Uterus (tissue), 2 donors: ENCODE data around the gene DNMBP.

Experiments
- POLR2A ChIP-seq, 2 donors: fragments of 450-650 bp; IDR thresholded peaks; one replicate each; pipeline ENCODE4 v1.6.1; 2016; ENCODE audit warnings: antibody characterized with exemption in 2 of 2, mild to moderate bottlenecking in 1 of 2, moderate library complexity in 1 of 2
- TF ChIP-seq, protein P1 (sequence below), 4 experiments: fragments of 200-600 bp in 2 of 4; fragments of 450-650 bp in 2 of 4; sonication (generic) in 2 of 4; IDR thresholded peaks; one replicate each; pipeline ENCODE4 v1.5.1; 2016 to 2019; ENCODE audit warnings: antibody characterized with exemption in 4 of 4, mild to moderate bottlenecking in 2 of 4, moderate library complexity in 1 of 4

DNA sequence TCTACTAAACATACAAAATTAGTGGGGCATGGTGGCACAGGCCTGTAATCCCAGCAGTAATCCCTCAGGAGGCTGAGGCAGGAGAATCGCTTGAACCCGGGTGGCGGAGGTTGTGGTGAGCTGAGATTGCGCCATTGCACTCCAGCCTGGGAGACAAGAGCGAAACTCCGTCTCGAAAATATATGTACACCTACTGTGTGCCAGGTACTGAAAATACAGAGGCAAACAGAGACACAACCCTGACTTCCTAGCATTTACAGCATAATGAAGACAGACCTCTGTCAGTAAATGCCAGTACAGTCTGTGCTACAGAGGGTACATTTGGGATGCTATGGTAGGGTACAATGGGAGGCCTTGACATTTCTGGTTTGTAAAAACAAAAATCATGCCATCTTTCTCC, 160.7 kb downstream of the DNMBP start:
- TF ChIP-seq POLR2A (IDR thresholded peaks at IDR 0.05): no peak
- TF ChIP-seq, protein P1, sequence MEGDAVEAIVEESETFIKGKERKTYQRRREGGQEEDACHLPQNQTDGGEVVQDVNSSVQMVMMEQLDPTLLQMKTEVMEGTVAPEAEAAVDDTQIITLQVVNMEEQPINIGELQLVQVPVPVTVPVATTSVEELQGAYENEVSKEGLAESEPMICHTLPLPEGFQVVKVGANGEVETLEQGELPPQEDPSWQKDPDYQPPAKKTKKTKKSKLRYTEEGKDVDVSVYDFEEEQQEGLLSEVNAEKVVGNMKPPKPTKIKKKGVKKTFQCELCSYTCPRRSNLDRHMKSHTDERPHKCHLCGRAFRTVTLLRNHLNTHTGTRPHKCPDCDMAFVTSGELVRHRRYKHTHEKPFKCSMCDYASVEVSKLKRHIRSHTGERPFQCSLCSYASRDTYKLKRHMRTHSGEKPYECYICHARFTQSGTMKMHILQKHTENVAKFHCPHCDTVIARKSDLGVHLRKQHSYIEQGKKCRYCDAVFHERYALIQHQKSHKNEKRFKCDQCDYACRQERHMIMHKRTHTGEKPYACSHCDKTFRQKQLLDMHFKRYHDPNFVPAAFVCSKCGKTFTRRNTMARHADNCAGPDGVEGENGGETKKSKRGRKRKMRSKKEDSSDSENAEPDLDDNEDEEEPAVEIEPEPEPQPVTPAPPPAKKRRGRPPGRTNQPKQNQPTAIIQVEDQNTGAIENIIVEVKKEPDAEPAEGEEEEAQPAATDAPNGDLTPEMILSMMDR (IDR thresholded peaks at IDR 0.05): no peak
